ENCODE results near the gene TEN1.

The TEN1 gene

DNA sequence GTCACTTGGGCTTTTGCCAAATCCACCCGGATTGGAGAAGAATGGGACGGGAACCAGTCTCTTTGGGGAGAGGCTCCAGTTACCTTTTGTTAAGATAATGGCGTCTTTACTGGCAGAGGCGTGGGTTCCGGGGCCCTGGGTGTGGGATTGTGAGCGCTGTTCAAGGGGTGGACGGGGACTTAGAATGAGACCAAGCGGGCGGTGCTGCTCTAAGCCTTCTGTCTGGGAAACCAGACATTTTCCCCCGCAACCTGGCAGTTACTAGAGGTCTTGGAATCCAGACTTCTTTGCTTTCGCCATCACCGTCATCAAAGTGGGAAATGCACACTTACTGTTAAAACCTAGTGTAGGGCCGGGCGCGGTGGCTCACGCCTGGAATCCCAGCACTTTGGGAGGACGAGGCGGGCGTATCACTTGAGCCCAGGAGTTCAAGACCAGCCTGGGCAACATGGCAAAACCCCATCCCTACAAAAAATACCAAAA lies 706 bp downstream of the TEN1 start:
- no peak for DNase-seq

DNA sequence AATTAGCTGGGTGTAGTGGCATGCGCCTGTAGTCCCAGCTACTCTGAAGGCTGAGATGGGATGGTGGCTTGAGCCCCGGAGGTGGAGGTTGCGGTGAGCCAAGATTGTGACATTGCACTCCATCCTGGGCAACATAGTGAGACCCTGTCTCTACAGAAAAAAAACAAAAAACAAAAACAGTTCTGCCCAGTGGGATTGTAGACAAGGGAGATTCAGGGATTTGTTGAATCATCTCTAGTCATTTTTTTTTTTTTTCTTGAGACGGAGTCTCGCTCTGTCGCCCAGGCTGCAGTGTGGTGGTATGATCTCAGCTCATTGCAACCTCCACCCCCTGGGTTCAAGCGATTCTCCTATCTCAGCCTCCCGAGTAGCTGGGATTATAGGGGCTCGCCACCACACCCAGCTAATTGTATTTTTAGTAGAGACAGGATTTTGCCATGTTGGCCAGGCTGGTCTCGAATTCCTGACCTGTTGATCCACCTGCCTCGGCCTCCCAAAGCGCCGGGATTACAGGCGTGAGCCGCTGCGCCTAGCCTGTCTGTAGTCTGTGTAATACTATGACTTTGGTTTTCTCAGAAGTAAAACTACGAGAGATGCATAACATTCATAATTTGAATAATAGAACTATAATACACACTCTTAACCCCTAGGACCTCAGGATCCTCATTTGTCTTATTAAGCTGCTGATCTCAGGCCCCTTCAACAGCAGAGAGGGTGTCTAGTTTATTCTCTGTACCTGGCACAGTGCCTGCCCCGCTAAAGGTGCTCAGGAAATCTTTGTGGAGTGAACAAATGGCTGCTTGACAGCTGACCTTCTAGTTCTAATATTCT lies 1.4 kb downstream of the TEN1 start:
- DNase-seq = no peak

DNA sequence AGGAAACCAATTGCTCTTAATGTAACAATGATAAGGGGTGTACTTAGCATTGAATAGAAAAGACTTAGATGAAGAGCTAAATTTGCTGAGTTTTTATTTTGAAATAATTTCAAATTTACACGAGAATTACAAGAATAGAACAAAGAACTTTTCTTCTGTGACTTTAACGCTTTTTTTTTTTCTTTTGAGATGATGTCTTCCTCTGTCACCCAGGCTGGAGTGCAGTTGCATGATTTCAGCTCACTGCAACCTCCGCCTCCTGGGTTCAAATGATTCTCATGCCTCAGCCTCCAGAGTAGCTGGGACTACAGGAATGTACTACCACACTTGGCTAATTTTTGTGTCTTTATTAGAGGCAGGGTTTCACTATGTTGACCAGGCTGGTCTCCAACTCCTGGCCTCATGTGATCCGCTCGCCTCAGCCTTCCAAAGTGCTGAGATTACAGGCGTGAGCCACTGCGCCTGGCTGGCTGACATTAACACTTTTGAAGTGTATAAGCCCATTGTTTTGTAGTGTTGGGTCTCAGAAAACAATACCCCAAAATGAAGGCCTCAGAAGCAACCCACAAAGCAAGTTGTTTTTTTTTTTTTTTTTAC lies 2.1 kb downstream of the TEN1 start:
- DNase-seq = no peak

- no peak for DNase-seq
Observed at GRCh38 chr17:75983501-75984181, 4.6 kb downstream of the TEN1 start.

DNA sequence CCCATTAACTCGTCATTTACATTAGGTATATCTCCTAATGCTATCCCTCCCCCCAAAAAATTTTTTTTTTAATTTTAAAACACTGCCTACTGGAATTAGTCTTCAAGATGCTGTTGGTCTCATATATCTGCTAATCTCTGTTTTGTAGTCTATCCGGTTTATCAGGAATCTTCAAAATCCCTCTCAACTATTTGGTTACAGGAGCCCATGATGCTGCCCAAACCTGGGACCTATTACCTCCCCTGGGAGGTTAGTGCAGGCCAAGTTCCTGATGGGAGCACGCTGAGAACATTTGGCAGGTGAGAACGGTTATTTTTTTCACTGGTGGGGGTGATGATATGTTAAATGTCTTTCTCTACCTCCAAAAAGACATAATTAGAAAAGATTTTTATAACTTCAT lies 6.9 kb downstream of the TEN1 start:
- DNase-seq = no peak

GRCh38 chr17:75987041-75987440 lies 8.0 kb downstream of the TEN1 start:
- no peak for DNase-seq

DNA sequence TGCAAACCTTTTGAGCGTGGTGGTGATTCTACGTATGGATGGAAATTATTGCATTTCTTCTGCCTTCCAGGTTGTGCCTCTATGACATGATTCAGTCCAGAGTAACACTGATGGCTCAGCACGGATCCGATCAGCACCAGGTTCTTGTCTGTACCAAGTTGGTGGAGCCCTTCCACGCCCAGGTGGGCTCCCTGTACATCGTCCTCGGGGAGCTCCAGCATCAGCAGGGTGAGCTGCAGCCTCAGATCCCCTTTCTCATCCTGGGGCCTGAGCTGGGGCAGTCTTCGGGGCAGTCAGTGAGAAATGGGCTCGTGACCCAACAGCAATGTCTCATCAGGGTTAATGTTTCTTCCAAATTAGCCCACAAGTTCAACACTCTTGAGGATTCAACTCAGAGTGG lies 12.4 kb downstream of the TEN1 start:
- no peak for DNase-seq

GRCh38 chr17:75994802-75995370 lies 15.8 kb downstream of the TEN1 start:
- DNase-seq = no peak

DNA sequence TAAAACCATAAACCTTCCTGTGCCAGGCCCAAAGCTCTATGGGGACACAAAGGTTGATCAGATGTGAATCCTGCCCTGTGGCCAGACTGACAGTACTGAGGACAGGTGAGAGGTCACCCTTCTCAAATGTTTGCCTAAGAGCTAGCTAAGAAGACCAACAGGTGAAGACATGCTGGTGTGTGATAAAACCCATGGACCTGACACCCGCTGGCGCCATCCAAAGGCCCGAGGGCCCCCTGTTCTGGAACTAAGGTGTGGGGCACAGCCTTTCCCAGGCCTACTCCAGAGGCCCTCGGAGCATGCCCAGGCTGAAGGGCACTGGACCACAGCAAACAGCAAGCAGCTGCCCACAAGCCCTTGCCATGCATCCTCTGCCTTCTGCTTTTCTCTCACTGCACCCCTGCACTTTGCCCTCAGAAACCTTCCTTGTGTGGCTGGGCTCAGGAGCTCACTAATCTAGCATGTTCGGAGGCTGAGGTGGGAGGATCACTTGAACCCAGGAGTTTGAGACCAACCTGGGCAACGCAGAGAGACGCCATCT lies 16.4 kb downstream of the TEN1 start:
- no peak for DNase-seq

GRCh38 chr17:75996665-75997590 lies 17.9 kb downstream of the TEN1 start:
- DNase-seq = no peak

DNA sequence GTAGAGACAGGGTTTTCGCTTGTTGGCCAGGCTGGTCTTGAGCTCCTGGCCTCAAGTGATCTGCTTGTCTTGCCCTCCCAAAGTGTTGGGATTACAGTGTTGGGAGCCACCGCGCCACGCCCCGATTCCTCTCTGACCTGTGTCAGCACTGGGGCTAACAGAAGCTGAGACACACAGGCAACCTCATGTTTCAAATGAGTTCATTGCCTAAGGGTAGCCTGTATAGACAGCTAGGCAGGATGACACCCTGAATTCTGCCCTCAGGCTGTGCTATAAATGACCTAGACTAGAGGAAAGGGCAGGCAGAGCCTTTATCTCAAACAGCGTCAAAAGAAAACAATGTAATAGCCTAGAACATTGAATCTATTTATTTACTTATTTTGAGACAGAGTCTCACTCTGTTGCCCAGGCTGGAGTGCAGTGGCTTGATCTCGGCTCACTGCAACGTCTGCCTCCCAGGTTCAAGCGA lies 19.3 kb downstream of the TEN1 start:
- DNase-seq = no peak

GRCh38 chr17:76000016-76000754 lies 21.1 kb downstream of the TEN1 start:
- no peak for DNase-seq

- no peak for DNase-seq
Observed at GRCh38 chr17:76000755-76001521, 21.9 kb downstream of the TEN1 start, which contains the start of gene CDK3. TSS of gene CDK3 (plus strand) at chr17:76000855. CDS start at chr17:76001426, 571 bp downstream.

DNA sequence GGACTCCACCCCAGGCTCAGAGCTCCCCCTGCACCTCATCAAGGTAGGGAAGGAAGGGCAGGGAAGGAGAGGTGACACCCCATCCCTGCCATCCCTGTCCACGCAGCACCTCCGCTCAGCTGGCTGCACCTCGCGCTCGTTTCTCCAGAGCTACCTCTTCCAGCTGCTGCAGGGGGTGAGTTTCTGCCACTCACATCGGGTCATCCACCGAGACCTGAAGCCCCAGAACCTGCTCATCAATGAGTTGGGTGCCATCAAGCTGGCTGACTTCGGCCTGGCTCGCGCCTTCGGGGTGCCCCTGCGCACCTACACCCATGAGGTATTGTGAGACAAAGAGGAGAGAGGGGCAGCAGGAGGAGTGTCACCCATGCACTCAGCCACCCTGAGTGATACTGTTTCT lies 23.1 kb downstream of the TEN1 start:
- no peak for DNase-seq

- no peak for DNase-seq
Observed at GRCh38 chr17:76003915-76004314, 24.9 kb downstream of the TEN1 start.

GRCh38 chr17:76004750-76005262 lies 25.8 kb downstream of the TEN1 start:
- DNase-seq = no peak

- peak; percentile 61 for DNase-seq
Observed at GRCh38 chr17:76005263-76006149, 26.5 kb downstream of the TEN1 start.

GRCh38 chr17:76007131-76007849 lies 28.2 kb downstream of the TEN1 start:
- no peak for DNase-seq

DNA sequence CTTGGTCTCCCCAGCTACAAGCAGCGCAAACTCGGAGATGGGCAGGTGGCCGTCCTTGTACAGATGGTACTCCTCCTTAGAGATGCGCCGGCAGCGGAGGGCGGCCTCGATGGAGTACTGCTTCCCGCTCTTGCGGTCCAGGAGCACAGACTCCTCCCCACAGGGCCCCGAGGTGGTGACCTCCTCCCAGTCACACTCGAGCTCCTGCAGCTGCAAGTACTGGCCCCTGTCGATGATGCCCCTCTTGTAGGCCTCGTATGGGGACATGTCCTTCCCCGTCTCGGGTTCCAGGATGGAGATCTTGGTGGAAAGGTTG lies 28.8 kb downstream of the TEN1 start:
- no peak for DNase-seq

Measured in NCI-H1105 treated with DMSO at 0.1 percent for 48 hours (cell line).